ENCODE results near the gene TJP2.

TJP2 gene

DNA sequence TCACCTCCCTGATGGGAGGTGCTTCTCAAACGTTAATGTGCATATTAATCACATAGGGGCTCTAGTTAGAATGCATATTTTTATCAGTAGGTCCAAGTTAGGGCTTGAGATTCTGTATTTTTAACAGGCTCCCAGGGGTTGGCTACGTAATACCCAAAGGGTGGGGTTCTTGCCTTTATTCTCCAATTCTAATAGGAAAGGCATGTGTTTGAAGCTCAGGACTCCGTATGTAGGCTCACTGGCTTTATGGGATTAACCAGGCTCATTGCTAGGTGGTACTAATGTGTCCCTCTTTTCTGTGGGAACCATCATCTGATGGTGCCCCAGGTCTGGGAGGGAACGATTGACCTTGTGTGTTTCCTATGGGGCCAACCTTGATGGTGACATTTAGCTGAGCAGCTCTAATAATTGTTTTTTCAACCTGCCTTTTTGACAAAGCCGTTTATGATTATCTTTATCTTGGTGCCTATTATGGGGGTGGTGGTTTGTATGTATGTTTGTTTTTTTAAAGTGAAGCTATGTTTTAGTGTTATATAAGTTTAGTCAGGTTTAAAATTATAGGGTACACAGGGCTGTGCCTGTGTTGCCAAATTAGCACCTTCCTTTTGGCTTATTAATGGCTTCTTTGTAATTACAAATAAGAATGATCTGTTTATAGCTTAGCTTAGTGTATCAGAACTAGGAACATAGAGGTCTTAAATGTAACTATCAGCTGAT lies 20.8 kb downstream of the TJP2 start:
- H3K18ac ChIP-seq (ENCODE audit: low read length) = no peak overlapping the region
- no peak overlapping the region for H2AK5ac ChIP-seq (ENCODE audit: low read depth, low read length)
- no peak overlapping the region for H2BK12ac ChIP-seq (ENCODE audit: low read length)
- no peaks in the 10 kb centered on the region for H3K79me1 ChIP-seq (ENCODE audit: low read depth, low read length)
- H2BK15ac ChIP-seq (ENCODE audit: low read length) = no peak overlapping the region
- no peak overlapping the region for H3K4ac ChIP-seq (ENCODE audit: low read length)
- H3K4me3 ChIP-seq (ENCODE audit: low read length in 2 of 2) = no peak overlapping the region
- H3K36me3 ChIP-seq (replicated peaks in 1 of 2; ENCODE audit: control insufficient read depth in 2 of 2, insufficient read depth in 2 of 2, low read length in 2 of 2) = no peaks in the 10 kb centered on the region
- no peak overlapping the region for H3K4me2 ChIP-seq (ENCODE audit: insufficient read depth, low read length, poor library complexity, severe bottlenecking)
- no peak overlapping the region for H2BK5ac ChIP-seq (ENCODE audit: low read length)
- H3K9ac ChIP-seq (ENCODE audit: low read depth, low read length, poor library complexity) = no peak overlapping the region
- H2AFZ ChIP-seq (ENCODE audit: low read length) = no peak overlapping the region
- H3K23ac ChIP-seq (ENCODE audit: low read depth, low read length, poor library complexity) = no peak overlapping the region
- H2BK120ac ChIP-seq (ENCODE audit: low read depth, low read length) = no peak overlapping the region
- H3K27me3 ChIP-seq (ENCODE audit: control insufficient read depth in 3 of 3, insufficient read depth in 3 of 3, low read depth in 1 of 3, low read length in 3 of 3) = no peaks in the 10 kb centered on the region
- H3K4me1 ChIP-seq (ENCODE audit: control insufficient read depth in 2 of 2, insufficient read depth in 1 of 2, low read depth in 1 of 2, low read length in 2 of 2) = no peaks in the 10 kb centered on the region
- WGBS, 2 donors (ENCODE audit: extremely low coverage in 2 of 2, insufficient read length in 2 of 2, insufficient replicate concordance in 1 of 2) = no CpG with 5 or more reads among the region's 5 CpGs
- no peak for DNase-seq (ENCODE audit: low spot score)
- H3K14ac ChIP-seq (ENCODE audit: low read length) = no peak overlapping the region
- no peak overlapping the region for H3K27ac ChIP-seq (replicated peaks; ENCODE audit: low read length)
- no peak overlapping the region for H4K8ac ChIP-seq (ENCODE audit: low read depth, low read length)
- no peaks in the 10 kb centered on the region for H3K9me3 ChIP-seq (replicated peaks in 1 of 2; ENCODE audit: control insufficient read depth in 2 of 2, insufficient read depth in 1 of 2, low read depth in 1 of 2, low read length in 2 of 2)
- no peak overlapping the region for H4K91ac ChIP-seq (ENCODE audit: low read depth, low read length, poor library complexity)

DNA sequence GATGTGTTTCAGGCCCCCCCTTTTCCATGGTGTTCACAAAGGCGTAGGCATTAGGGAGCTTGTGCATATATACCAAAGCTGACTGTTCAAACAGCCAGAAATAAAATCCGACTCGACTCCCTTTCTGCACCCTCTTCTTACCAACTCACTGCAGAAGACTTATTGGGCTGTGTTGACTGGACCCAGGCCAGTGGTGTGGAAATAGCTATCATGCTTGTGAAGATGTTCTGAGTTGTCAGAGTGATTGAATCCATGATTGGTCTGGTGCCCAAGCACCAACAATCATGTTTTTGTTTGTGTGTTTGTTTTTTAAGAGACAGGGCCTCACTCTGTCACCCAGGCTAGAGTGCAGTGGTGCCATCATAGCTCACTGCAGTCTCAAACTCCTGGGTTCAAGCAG lies 21.6 kb downstream of the TJP2 start:
- no peak overlapping the region for H2BK120ac ChIP-seq (ENCODE audit: low read depth, low read length)
- H3K9ac ChIP-seq (ENCODE audit: low read depth, low read length, poor library complexity) = no peak overlapping the region
- no peak overlapping the region for H3K4me2 ChIP-seq (ENCODE audit: insufficient read depth, low read length, poor library complexity, severe bottlenecking)
- no peak overlapping the region for H4K91ac ChIP-seq (ENCODE audit: low read depth, low read length, poor library complexity)
- no CpG with 5 or more reads among the region's 3 CpGs for WGBS, 2 donors (ENCODE audit: extremely low coverage in 2 of 2, insufficient read length in 2 of 2, insufficient replicate concordance in 1 of 2)
- H3K36me3 ChIP-seq (replicated peaks in 1 of 2; ENCODE audit: control insufficient read depth in 2 of 2, insufficient read depth in 2 of 2, low read length in 2 of 2) = no peaks in the 10 kb centered on the region
- no peak overlapping the region for H2BK15ac ChIP-seq (ENCODE audit: low read length)
- no peak overlapping the region for H3K23ac ChIP-seq (ENCODE audit: low read depth, low read length, poor library complexity)
- no peaks in the 10 kb centered on the region for H3K9me3 ChIP-seq (replicated peaks in 1 of 2; ENCODE audit: control insufficient read depth in 2 of 2, insufficient read depth in 1 of 2, low read depth in 1 of 2, low read length in 2 of 2)
- no peak overlapping the region for H2BK12ac ChIP-seq (ENCODE audit: low read length)
- H4K8ac ChIP-seq (ENCODE audit: low read depth, low read length) = no peak overlapping the region
- H2BK5ac ChIP-seq (ENCODE audit: low read length) = no peak overlapping the region
- H3K27ac ChIP-seq (replicated peaks; ENCODE audit: low read length) = no peak overlapping the region
- H3K18ac ChIP-seq (ENCODE audit: low read length) = no peak overlapping the region
- H3K4me3 ChIP-seq (ENCODE audit: low read length in 2 of 2) = no peak overlapping the region
- H3K4ac ChIP-seq (ENCODE audit: low read length) = no peak overlapping the region
- no peak overlapping the region for H2AFZ ChIP-seq (ENCODE audit: low read length)
- no peaks in the 10 kb centered on the region for H3K4me1 ChIP-seq (ENCODE audit: control insufficient read depth in 2 of 2, insufficient read depth in 1 of 2, low read depth in 1 of 2, low read length in 2 of 2)
- no peaks in the 10 kb centered on the region for H3K27me3 ChIP-seq (ENCODE audit: control insufficient read depth in 3 of 3, insufficient read depth in 3 of 3, low read depth in 1 of 3, low read length in 3 of 3)
- H3K14ac ChIP-seq (ENCODE audit: low read length) = no peak overlapping the region
- DNase-seq (ENCODE audit: low spot score) = no peak
- H2AK5ac ChIP-seq (ENCODE audit: low read depth, low read length) = no peak overlapping the region
- H3K79me1 ChIP-seq (ENCODE audit: low read depth, low read length) = no peaks in the 10 kb centered on the region

DNA sequence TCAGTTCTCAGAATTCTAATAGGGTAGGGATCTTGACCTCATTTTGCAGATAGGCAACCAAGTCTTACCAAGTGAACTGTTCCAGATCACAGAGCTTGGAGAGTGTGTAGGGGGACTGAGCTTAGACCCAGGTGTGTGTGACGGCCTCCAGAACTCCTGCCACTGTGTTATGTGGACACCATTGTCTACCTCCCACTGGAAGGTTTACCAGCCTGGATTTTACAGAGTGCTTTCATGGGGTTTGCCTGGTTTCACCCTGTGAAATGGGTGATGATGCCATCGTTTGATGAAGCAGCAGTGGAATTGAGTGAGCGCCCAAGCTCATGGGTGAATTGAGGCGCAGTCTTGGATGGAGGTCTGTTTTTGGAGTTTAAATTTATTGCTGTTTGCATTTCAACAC lies 23.6 kb downstream of the TJP2 start:
- no peaks in the 10 kb centered on the region for H3K27me3 ChIP-seq (ENCODE audit: control insufficient read depth in 3 of 3, insufficient read depth in 3 of 3, low read depth in 1 of 3, low read length in 3 of 3)
- H3K4me1 ChIP-seq (ENCODE audit: control insufficient read depth in 2 of 2, insufficient read depth in 1 of 2, low read depth in 1 of 2, low read length in 2 of 2) = peaks cover 0 to 3% of the 10 kb centered on the region in 2 donors
- no peak overlapping the region for H3K9ac ChIP-seq (ENCODE audit: low read depth, low read length, poor library complexity)
- no peak overlapping the region for H3K4me3 ChIP-seq (ENCODE audit: low read length in 2 of 2)
- no peaks in the 10 kb centered on the region for H3K79me1 ChIP-seq (ENCODE audit: low read depth, low read length)
- no peak overlapping the region for H2AFZ ChIP-seq (ENCODE audit: low read length)
- WGBS, 2 donors (ENCODE audit: extremely low coverage in 2 of 2, insufficient read length in 2 of 2, insufficient replicate concordance in 1 of 2) = no CpG with 5 or more reads among the region's 4 CpGs
- H3K4ac ChIP-seq (ENCODE audit: low read length) = no peak overlapping the region
- no peak overlapping the region for H3K4me2 ChIP-seq (ENCODE audit: insufficient read depth, low read length, poor library complexity, severe bottlenecking)
- no peak for DNase-seq (ENCODE audit: low spot score)
- no peak overlapping the region for H2BK5ac ChIP-seq (ENCODE audit: low read length)
- no peak overlapping the region for H3K27ac ChIP-seq (replicated peaks; ENCODE audit: low read length)
- H2BK15ac ChIP-seq (ENCODE audit: low read length) = no peak overlapping the region
- no peak overlapping the region for H3K14ac ChIP-seq (ENCODE audit: low read length)
- H3K18ac ChIP-seq (ENCODE audit: low read length) = no peak overlapping the region
- no peak overlapping the region for H3K23ac ChIP-seq (ENCODE audit: low read depth, low read length, poor library complexity)
- no peak overlapping the region for H4K91ac ChIP-seq (ENCODE audit: low read depth, low read length, poor library complexity)
- no peak overlapping the region for H2BK120ac ChIP-seq (ENCODE audit: low read depth, low read length)
- no peaks in the 10 kb centered on the region for H3K9me3 ChIP-seq (replicated peaks in 1 of 2; ENCODE audit: control insufficient read depth in 2 of 2, insufficient read depth in 1 of 2, low read depth in 1 of 2, low read length in 2 of 2)
- no peaks in the 10 kb centered on the region for H3K36me3 ChIP-seq (replicated peaks in 1 of 2; ENCODE audit: control insufficient read depth in 2 of 2, insufficient read depth in 2 of 2, low read length in 2 of 2)
- no peak overlapping the region for H4K8ac ChIP-seq (ENCODE audit: low read depth, low read length)
- H2AK5ac ChIP-seq (ENCODE audit: low read depth, low read length) = no peak overlapping the region
- H2BK12ac ChIP-seq (ENCODE audit: low read length) = no peak overlapping the region

DNA sequence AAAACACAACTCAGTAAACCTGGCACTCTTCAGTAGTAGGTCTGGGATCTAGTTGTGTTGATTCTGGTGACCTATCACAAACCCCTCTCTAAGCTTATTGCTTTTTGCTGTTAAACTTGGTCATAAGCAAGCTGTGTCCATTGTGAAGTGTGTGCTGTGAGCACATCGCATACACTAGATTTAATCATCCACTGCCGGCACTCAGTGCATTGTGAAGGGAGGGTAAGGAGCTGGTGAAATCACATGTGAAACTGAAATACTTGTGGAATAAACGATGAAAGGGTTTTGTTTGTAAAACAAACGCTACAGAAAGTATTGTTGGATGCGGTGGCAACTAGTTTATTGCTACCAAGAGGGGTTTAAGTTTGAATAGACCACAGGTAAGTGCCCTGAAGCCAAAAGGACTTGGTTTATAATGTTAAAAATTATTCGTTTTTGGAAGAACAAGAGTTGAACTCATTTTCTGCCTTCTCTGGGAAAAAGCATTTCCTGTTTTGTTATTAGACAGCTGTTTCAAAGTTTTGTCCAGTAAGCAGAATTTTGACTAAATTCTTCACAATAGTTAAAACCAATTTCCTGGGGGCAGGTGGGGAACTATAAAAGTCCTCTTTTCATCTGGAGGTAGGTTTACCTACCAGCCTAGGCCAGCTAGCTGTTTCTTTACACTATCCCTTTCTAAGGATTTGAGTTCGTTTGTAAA lies 24.6 kb downstream of the TJP2 start:
- Histone ChIP-seq H2AFZ (ENCODE audit: low read length) (no peak overlapping the region), H4K91ac (ENCODE audit: low read depth, low read length, poor library complexity) (no peak overlapping the region), H3K79me1 (ENCODE audit: low read depth, low read length) (no peaks in the 10 kb centered on the region), H2BK120ac (ENCODE audit: low read depth, low read length) (no peak overlapping the region), H2AK5ac (ENCODE audit: low read depth, low read length) (no peak overlapping the region), H3K23ac (ENCODE audit: low read depth, low read length, poor library complexity) (no peak overlapping the region), H2BK5ac (ENCODE audit: low read length) (no peak overlapping the region), H3K9me3 (replicated peaks in 1 of 2; ENCODE audit: control insufficient read depth in 2 of 2, insufficient read depth in 1 of 2, low read depth in 1 of 2, low read length in 2 of 2) (no peaks in the 10 kb centered on the region), H3K36me3 (replicated peaks in 1 of 2; ENCODE audit: control insufficient read depth in 2 of 2, insufficient read depth in 2 of 2, low read length in 2 of 2) (no peaks in the 10 kb centered on the region), H3K4me2 (ENCODE audit: insufficient read depth, low read length, poor library complexity, severe bottlenecking) (no peak overlapping the region), H3K27me3 (ENCODE audit: control insufficient read depth in 3 of 3, insufficient read depth in 3 of 3, low read depth in 1 of 3, low read length in 3 of 3) (no peaks in the 10 kb centered on the region), H2BK15ac (ENCODE audit: low read length) (no peak overlapping the region), H2BK12ac (ENCODE audit: low read length) (no peak overlapping the region), H3K4ac (ENCODE audit: low read length) (no peak overlapping the region), H3K27ac (replicated peaks; ENCODE audit: low read length) (no peak overlapping the region), H3K4me1 (ENCODE audit: control insufficient read depth in 2 of 2, insufficient read depth in 1 of 2, low read depth in 1 of 2, low read length in 2 of 2) (peaks cover 0 to 3% of the 10 kb centered on the region in 2 donors), H4K8ac (ENCODE audit: low read depth, low read length) (no peak overlapping the region), H3K14ac (ENCODE audit: low read length) (no peak overlapping the region), H3K18ac (ENCODE audit: low read length) (no peak overlapping the region), H3K9ac (ENCODE audit: low read depth, low read length, poor library complexity) (no peak overlapping the region), H3K4me3 (ENCODE audit: low read length in 2 of 2) (no peak overlapping the region)
- no CpG with 5 or more reads among the region's 7 CpGs for WGBS, 2 donors (ENCODE audit: extremely low coverage in 2 of 2, insufficient read length in 2 of 2, insufficient replicate concordance in 1 of 2)
- DNase-seq (ENCODE audit: low spot score) = no peak

All from neuronal stem cell (in vitro differentiated cells).